Esophagus squamous epithelium (tissue), 5 donors: ENCODE measurements around the gene ZMYND8. TPM values are rescaled to one million over a fixed set of nuclear protein-coding genes. Genes with fewer than 3 reads are reported as not detected.

ENCODE experiments used
- DNase-seq: peaks from one replicate; lab custom pipeline; 2025; lab: John Stamatoyannopoulos, UW
- H3K27ac ChIP-seq, 4 donors: fragments of 200-600 bp; sonication (generic); one replicate each; pipeline ENCODE4 v1.5.1; 2016 to 2019; ENCODE audit warnings: mild to moderate bottlenecking in 1 of 4
- H3K27me3 ChIP-seq, 4 donors: fragments of 200-600 bp; sonication (generic); 1 replicate in 3 of 4; 2 replicates in 1 of 4; pipeline versions ENCODE4 v1.5.1 to v1.6.0; 2017 to 2021; ENCODE audit warnings: antibody characterized with exemption in 1 of 4
- H3K36me3 ChIP-seq, 3 donors: fragments of 200-600 bp; sonication (generic); one replicate each; pipeline ENCODE4 v1.5.1; 2016 to 2019
- H3K4me1 ChIP-seq, 3 donors: fragments of 200-600 bp; sonication (generic); one replicate each; pipeline ENCODE4 v1.5.1; 2017 to 2019
- H3K4me3 ChIP-seq, 4 donors: fragments of 200-600 bp; sonication (generic); 1 replicate in 3 of 4; 2 replicates in 1 of 4; pipeline ENCODE4 v1.5.1; 2016 to 2019; ENCODE audit warnings: mild to moderate bottlenecking in 2 of 4, moderate library complexity in 1 of 4
- H3K9me3 ChIP-seq, 3 donors: fragments of 200-600 bp; sonication (generic); one replicate each; pipeline ENCODE4 v1.5.1; 2016 to 2019
- POLR2A ChIP-seq, 4 donors: fragments of 450-650 bp; IDR thresholded peaks; one replicate each; pipeline ENCODE4 v1.6.1; 2017; ENCODE audit warnings: antibody characterized with exemption in 4 of 4, mild to moderate bottlenecking in 4 of 4, moderate library complexity in 3 of 4
- WGBS, 2 donors: methylation state at CpG; one replicate each; pipeline ENCODE4 v1.1.5; 2018; 5-methylcytosine and 5-hydroxymethylcytosine counted together
- intact Hi-C: fragments of 100-400 bp; cut with DNase I; formaldehyde crosslinking; loops from one replicate; pipeline ENCODE4 v1.15.0; 2022
- total RNA-seq, 4 donors: library from RNA; depleted of rRNA; stranded (reverse); fragments of >200 nt; gene quantifications; one replicate each; pipeline ENCODE4 v1.1.0, GENCODE V29; 2016
- TF ChIP-seq, protein P1 (sequence below), 6 experiments: fragments of 450-650 bp in 4 of 6; fragments of 200-600 bp in 2 of 6; sonication (generic) in 2 of 6; IDR thresholded peaks; one replicate each; pipeline ENCODE4 v1.5.1; 2016 to 2019; ENCODE audit warnings: antibody characterized with exemption in 6 of 6, mild to moderate bottlenecking in 4 of 6, moderate library complexity in 4 of 6
- donor health status: DM: yes; HTN: yes; CAD: no.

Gene ZMYND8
- total RNA-seq, 4 donors from 2014 or later = 21.5 to 26.3 (median 24.3) TPM

DNA sequence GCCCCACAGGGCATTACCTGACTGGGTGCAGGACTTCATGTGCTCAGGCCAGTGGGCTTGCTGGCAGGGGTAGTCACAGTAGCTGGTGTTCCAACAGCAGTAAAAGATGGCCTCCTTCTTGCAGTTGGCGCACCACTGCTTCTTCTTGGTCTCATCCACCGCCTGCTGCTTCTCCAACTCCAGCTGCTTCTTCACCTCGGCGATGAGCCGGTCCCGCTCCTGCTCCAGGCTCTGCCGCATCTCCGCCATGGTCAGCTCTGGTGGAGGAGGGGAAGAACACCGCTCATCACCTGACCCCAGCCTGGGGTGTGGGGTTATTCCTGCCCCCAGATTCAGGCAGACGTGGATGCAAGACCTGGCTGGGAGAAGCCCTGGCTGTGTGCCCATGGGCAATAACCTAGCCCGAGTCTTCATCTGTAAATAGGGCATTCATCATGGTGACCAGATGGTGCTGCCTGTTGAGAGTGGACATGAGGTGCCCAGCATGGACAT is 132.2 kb downstream of the ZMYND8 start:
- Histone ChIP-seq H3K27ac (no peak overlapping the region), H3K9me3 (no peaks in the 10 kb centered on the region), H3K4me1 (no peaks in the 10 kb centered on the region), H3K27me3 (no peaks in the 10 kb centered on the region), H3K4me3 (no peak overlapping the region), H3K36me3 (peaks cover 25 to 100% (median 44%) of the 10 kb centered on the region in 3 donors)
- DNase-seq = no peak
- intact Hi-C loops = no loop called here
- TF ChIP-seq, protein P1, sequence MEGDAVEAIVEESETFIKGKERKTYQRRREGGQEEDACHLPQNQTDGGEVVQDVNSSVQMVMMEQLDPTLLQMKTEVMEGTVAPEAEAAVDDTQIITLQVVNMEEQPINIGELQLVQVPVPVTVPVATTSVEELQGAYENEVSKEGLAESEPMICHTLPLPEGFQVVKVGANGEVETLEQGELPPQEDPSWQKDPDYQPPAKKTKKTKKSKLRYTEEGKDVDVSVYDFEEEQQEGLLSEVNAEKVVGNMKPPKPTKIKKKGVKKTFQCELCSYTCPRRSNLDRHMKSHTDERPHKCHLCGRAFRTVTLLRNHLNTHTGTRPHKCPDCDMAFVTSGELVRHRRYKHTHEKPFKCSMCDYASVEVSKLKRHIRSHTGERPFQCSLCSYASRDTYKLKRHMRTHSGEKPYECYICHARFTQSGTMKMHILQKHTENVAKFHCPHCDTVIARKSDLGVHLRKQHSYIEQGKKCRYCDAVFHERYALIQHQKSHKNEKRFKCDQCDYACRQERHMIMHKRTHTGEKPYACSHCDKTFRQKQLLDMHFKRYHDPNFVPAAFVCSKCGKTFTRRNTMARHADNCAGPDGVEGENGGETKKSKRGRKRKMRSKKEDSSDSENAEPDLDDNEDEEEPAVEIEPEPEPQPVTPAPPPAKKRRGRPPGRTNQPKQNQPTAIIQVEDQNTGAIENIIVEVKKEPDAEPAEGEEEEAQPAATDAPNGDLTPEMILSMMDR (IDR thresholded peaks at IDR 0.05) = no peak
- TF ChIP-seq POLR2A (IDR thresholded peaks at IDR 0.05) = no peak
- 92 to 93% methylated on average over 10 to 11 of the region's 11 CpGs for WGBS, 2 donors

DNA sequence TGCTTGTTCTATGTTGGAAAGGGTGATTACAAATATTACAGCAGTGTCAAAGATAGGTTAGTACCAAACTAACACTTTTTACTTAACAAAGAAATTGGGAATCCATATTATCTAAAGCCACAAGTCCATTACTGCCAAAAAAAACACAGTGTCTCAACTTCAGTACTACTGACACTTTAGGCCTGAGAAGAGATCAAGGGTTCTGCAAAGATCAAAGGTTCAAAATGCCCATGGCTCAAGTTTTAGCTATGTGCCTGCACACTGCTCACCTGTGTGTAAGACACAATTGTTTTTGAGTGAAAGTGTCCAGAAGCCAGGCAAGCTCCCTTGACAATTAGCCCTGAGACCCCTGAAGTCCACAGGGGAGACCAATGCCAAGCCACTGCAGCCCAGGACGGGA is 132.6 kb downstream of the ZMYND8 start:
- no peak for DNase-seq
- Histone ChIP-seq H3K27me3 (no peaks in the 10 kb centered on the region), H3K9me3 (no peaks in the 10 kb centered on the region), H3K36me3 (peaks cover 28 to 100% (median 42%) of the 10 kb centered on the region in 3 donors), H3K27ac (no peak overlapping the region), H3K4me1 (no peaks in the 10 kb centered on the region), H3K4me3 (no peak overlapping the region)
- intact Hi-C loops = no loop called here
- WGBS, 2 donors = 100% methylated on average over 1 of the region's 1 CpG; no CpG with 5 or more reads in 1 of the 2 donors
- TF ChIP-seq, protein P1 (IDR thresholded peaks at IDR 0.05) = no peak
- no peak for TF ChIP-seq POLR2A (IDR thresholded peaks at IDR 0.05)

DNA sequence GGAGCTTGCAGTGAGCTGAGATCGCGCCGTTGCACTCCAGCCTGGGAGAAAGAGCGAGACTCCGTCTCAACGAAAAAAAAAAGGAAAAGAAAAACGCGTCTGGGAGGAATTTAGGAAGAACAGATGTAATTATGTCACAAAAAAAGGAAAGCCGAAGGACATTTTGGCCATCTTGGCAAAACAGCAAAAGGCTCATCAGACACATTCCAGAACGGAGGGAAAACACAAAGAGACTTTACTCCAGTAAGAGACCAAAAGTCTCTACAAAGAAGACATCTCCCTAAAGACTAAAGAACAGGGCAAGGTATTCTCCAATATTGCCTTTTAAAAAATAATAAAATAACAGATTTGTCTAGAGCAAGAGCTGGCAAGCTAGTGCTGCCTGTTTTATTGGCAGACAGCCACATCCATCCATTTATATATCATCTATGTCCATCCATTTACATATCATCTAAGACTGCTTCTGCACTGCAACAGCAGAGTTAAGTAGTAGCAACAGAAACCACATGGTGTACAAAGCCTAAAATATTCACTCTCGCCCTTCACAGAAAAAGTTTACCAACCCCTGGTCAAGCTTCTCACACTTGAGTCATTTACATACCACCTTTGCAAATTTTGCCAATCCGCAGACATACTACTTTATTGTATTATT is 133.9 kb downstream of the ZMYND8 start:
- Histone ChIP-seq H3K27ac (no peak overlapping the region), H3K4me1 (no peaks in the 10 kb centered on the region), H3K9me3 (no peaks in the 10 kb centered on the region), H3K4me3 (no peak overlapping the region), H3K36me3 (peaks cover 24 to 100% (median 33%) of the 10 kb centered on the region in 3 donors), H3K27me3 (no peaks in the 10 kb centered on the region)
- TF ChIP-seq POLR2A (IDR thresholded peaks at IDR 0.05) = no peak
- intact Hi-C loops = no loop called here
- DNase-seq = no peak
- 92% methylated on average over 8 to 12 of the region's 12 CpGs for WGBS, 2 donors

DNA sequence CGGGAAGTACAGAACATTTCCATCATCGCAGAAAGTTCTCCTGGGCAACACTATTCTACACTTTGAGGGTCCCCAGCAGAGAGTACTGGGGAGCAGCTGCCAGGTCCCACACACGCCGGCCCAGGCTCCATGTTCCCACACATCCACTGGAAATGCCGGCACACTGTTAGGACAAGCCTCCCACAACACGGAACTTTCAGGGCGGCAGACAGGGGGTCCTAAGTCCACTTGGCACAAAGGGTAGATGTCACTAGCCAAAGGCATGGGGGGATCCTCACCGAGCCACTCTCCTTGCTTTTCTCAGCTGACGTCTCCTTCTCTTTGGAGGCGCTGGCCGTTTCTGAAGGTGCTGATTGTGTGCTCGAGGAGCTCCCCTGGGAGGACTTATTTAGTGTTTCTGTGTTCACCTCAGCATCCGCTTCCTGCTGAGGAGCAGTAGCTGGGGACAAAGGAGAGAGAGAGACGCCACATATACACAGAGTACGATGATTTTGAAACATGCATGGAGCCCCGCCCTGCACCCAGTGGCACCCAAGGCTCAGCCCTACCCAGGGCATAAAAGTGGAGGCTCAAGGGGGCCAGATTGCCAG is 135.4 kb downstream of the ZMYND8 start:
- H3K4me3 ChIP-seq = no peak overlapping the region
- H3K4me1 ChIP-seq = no peaks in the 10 kb centered on the region
- peaks cover 18 to 100% (median 25%) of the 10 kb centered on the region in 3 donors for H3K36me3 ChIP-seq
- 76 to 88% methylated on average over 11 to 16 of the region's 16 CpGs for WGBS, 2 donors
- DNase-seq = no peak
- no peak overlapping the region for H3K27ac ChIP-seq
- intact Hi-C loops = no loop called here
- no peaks in the 10 kb centered on the region for H3K9me3 ChIP-seq
- H3K27me3 ChIP-seq = no peaks in the 10 kb centered on the region
- TF ChIP-seq POLR2A (IDR thresholded peaks at IDR 0.05) = no peak
- TF ChIP-seq, protein P1 (IDR thresholded peaks at IDR 0.05) = no peak

DNA sequence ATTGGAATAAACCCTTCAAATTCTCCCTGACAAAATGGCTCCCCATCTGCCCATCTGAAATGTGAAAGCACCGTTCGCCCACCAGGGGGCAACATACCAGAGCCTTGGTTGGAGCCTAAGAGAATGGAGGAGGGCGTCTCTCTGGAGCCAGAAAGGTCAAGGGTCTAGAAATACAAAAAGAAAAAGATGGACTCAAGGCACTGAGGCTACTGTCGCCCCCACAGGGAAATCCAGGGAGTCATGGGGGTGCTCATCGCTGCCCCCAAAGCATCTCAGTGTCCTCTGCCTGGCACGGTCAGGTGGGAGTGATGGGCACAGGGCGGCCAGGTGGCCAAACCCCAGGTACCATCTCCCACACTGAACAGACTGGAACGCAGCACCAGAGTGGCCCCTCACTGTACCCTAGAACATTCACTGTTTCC is 136.3 kb downstream of the ZMYND8 start:
- 95 to 97% methylated on average over 5 to 7 of the region's 8 CpGs for WGBS, 2 donors
- Histone ChIP-seq H3K27ac (no peak overlapping the region), H3K4me3 (no peak overlapping the region), H3K9me3 (no peaks in the 10 kb centered on the region), H3K27me3 (no peaks in the 10 kb centered on the region), H3K36me3 (peaks cover 22 to 100% (median 29%) of the 10 kb centered on the region in 3 donors), H3K4me1 (no peaks in the 10 kb centered on the region)
- no peak for TF ChIP-seq POLR2A (IDR thresholded peaks at IDR 0.05)
- TF ChIP-seq, protein P1 (IDR thresholded peaks at IDR 0.05) = peak in 5 of 6 experiments; percentile 18 to 49 (median 40)
- intact Hi-C loops = no loop called here
- no peak for DNase-seq
